Measurements from ENCODE around the gene ZNF311. TPM values are rescaled to one million over a fixed set of nuclear protein-coding genes. Genes with fewer than 3 reads are reported as not detected.
A peak's percentile ranks its signal among the peaks of the same experiment; 100 is the strongest.
"Not testable (repeated sequence)": the region's sequence is repeated elsewhere in the genome, so short reads cannot be mapped to it uniquely, and the experiment has no call there.

Gene ZNF311
- polyA plus RNA-seq, 3 donors from 2014 or later = not detected

DNA sequence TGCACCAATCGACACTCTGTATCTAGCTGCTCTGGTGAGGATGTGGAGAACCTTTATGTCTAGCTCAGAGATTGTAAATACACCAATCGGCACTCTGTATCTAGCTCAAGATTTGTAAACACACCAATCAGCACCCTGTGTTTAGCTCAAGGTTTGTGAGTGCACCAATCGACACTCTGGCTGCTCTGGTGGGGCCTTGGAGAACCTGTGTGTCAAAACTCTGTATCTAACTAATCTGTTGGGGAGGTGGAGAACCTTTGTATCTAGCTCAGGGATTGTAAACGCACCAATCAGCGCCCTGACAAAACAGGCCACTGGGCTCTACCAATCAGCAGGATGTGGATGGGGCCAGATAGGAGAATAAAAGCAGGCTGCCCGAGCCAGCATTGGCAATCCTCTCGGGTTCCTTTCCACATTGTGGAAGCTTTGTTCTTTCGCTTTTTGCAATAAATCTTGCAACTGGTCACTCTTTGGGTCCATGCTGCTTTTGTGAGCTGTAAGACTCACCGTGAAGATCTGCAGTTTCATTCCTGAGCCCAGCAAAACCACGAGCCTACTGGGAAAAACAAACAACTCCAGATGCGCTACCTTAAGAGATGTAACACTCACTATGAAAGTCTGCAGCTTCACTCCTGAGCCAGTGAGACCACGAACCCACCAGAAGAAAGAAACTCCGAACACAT lies 46.4 kb downstream of the ZNF311 start:
- not testable (repeated sequence) for H3K36me3 Mint-ChIP-seq, H3K4me3 Mint-ChIP-seq

DNA sequence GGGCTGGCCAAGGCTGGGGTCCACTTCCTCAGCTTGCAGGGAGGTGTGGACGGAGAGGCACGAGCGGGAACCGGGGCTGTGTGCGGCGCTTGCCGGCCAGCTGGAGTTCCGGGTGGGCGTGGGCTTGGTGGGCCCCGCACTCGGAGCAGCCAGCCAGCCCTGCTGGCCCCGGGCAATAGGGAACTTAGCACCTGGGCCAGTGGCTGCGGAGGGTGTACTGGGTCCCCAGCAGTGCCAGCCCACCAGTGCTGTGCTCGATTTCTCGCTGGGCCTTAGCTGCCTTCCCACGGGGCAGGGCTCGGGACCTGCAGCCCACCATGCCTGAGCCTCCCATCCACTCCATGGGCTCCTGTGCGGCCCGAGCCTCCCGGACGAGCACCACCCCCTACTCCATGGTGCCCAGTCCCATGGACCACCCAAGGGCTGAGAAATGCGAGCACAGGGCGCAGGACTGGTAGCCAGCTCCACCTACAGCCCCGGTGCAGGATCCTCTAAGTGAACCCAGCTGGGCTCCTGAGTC lies 47.3 kb downstream of the ZNF311 start:
- H3K9me3 Mint-ChIP-seq, H3K27ac Mint-ChIP-seq, H3K36me3 Mint-ChIP-seq, DNase-seq, H3K4me3 Mint-ChIP-seq: not testable (repeated sequence)
- peaks cover 4 to 42% (median 14%) of the 10 kb centered on the region in 3 donors for H3K27me3 Mint-ChIP-seq (ENCODE audit: low read depth in 3 of 3)
- H3K4me1 Mint-ChIP-seq = peaks cover 15 to 24% of the 10 kb centered on the region in 2 donors

More for the DNA sequence above, 46.4 kb downstream of the ZNF311 start:
- H3K27ac Mint-ChIP-seq, H3K9me3 Mint-ChIP-seq, DNase-seq: not testable (repeated sequence)
- Mint-ChIP-seq H3K27me3 (ENCODE audit: low read depth in 3 of 3) (peaks cover 1 to 37% (median 13%) of the 10 kb centered on the region in 3 donors), H3K4me1 (peaks cover 10 to 18% of the 10 kb centered on the region in 2 donors)

DNA sequence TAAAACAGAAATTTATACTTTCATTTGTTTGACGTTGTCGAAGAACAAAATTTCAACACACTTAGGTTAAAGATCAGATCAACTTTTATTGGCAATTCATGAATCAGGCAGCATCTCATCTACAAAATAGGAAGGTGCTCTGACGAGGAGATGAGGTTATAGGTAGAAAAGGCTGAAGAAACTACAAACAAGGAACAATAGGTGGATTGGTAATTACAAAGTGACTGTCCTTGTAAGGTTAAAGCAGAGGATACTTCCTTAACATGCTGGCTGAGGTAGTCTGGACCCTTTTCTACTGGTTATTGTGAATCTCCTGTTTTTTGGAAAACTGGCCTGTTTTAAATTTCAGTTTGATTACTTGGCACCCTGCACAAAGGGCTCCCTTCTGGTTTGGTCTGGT lies 48.8 kb downstream of the ZNF311 start:
- Mint-ChIP-seq H3K27me3 (ENCODE audit: low read depth in 3 of 3) (peaks cover 4 to 38% (median 17%) of the 10 kb centered on the region in 3 donors), H3K27ac (no peak overlapping the region), H3K4me3 (no peak overlapping the region), H3K36me3 (no peaks in the 10 kb centered on the region), H3K9me3 (peaks cover 0 to 5% (median 0%) of the 10 kb centered on the region in 6 donors), H3K4me1 (peaks cover 15 to 24% of the 10 kb centered on the region in 2 donors)
- DNase-seq = no peak

DNA sequence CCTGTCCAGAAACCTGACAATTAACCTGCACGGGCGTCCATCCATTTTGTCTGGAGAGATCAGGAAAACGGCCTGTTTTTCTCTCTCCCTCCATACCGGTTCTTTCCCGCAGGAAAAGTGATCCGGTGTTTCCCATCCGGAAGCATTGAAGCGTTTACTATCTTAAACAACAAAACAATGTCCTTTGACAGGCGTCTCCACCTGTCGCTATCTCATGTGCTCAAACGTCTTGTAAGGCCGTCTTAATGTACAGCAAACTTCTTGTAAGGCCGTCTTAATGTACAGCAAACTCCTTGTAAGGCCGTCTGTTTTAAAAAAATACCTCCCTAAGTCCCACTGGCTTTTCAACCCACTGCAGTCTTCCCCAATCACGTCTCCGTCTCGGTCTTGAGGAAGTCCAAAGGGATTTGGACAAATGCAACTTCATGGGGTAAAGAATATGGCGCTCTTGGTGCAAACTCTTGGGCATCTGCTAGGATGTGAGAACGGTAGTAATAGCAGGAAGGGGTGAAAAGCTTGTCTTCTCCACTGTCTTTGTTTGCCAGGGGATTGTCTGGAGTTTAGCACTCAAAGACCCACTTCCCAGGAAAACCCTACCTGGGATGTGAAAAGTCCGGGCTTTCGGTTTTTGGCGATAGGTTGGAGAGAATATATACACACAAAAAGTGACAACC lies 51.4 kb downstream of the ZNF311 start:
- DNase-seq = no peak
- peaks cover 15 to 24% of the 10 kb centered on the region in 2 donors for H3K4me1 Mint-ChIP-seq

DNA sequence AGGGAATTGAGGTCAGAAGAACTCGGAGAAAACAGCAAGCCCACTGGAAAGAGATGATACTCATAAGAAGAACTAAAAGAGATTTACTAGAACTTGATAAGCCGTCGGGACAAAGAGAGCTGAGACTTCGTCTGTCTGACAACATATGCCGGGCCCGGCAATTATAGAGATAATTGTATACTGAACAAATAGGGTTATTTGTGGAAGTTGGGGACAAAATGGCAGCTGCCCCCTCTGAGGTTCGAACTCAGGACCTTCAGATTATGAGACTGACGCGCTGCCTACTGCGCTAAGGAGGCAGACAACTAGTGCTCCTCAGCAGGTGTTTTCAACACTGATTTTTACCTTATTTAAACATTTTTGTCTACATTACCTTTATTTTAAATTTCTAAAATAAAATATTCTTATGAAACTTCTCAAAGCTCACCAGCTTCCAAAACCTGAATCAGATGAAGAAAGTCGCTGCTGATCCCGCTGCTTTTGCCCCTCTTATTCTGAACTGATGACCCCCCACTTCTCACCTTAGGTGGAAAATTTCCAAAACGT lies 52.0 kb downstream of the ZNF311 start:
- Mint-ChIP-seq H3K4me1 (peaks cover 15 to 24% of the 10 kb centered on the region in 2 donors), H3K27ac (no peak overlapping the region), H3K27me3 (ENCODE audit: low read depth in 3 of 3) (peaks cover 9 to 30% (median 17%) of the 10 kb centered on the region in 3 donors), H3K36me3 (no peaks in the 10 kb centered on the region), H3K4me3 (peak overlapping the region; percentile 33 to 64 (median 59)), H3K9me3 (peaks cover 0 to 4% (median 0%) of the 10 kb centered on the region in 6 donors)
- DNase-seq = peak; percentile 25 to 50 (median 37)

More for the DNA sequence above, 51.4 kb downstream of the ZNF311 start:
- Mint-ChIP-seq H3K36me3 (no peaks in the 10 kb centered on the region), H3K9me3 (peaks cover 0 to 4% (median 0%) of the 10 kb centered on the region in 6 donors), H3K27me3 (ENCODE audit: low read depth in 3 of 3) (peaks cover 9 to 33% (median 17%) of the 10 kb centered on the region in 3 donors), H3K4me3 (peak overlapping the region; percentile 33 to 64 (median 59)), H3K27ac (peak overlapping the region in 1 of 6 donors; percentile 17)

DNA sequence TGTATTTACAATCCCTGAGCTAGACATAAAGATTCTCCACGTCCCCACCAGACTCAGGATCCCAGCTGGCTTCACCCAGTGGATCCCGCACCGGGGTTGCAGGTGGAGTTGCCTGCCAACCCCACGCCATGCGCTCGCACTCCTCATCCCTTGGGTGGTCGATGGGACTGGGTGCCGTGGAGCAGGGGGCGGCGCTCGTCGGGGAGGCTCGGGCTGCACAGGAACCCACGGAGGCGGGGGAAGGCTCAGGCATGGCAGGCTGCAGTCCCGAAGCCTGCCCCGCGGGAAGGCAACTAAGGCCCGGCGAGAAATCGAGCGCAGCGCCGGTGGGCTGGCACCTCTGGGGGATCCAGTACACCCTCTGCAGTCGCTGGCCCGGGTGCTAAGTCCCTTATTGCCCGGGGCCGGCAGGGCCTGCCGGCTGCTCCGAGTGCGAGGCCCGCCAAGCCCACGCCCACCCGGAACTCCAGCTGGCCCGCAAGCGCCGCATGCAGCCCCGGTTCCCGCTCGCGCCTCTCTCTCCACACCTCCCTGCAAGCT lies 55.4 kb downstream of the ZNF311 start:
- not testable (repeated sequence) for H3K4me3 Mint-ChIP-seq, H3K27ac Mint-ChIP-seq, DNase-seq, H3K36me3 Mint-ChIP-seq, H3K9me3 Mint-ChIP-seq
- Mint-ChIP-seq H3K4me1 (peaks cover 12 to 17% of the 10 kb centered on the region in 2 donors), H3K27me3 (ENCODE audit: low read depth in 3 of 3) (peaks cover 7 to 20% (median 15%) of the 10 kb centered on the region in 3 donors)

DNA sequence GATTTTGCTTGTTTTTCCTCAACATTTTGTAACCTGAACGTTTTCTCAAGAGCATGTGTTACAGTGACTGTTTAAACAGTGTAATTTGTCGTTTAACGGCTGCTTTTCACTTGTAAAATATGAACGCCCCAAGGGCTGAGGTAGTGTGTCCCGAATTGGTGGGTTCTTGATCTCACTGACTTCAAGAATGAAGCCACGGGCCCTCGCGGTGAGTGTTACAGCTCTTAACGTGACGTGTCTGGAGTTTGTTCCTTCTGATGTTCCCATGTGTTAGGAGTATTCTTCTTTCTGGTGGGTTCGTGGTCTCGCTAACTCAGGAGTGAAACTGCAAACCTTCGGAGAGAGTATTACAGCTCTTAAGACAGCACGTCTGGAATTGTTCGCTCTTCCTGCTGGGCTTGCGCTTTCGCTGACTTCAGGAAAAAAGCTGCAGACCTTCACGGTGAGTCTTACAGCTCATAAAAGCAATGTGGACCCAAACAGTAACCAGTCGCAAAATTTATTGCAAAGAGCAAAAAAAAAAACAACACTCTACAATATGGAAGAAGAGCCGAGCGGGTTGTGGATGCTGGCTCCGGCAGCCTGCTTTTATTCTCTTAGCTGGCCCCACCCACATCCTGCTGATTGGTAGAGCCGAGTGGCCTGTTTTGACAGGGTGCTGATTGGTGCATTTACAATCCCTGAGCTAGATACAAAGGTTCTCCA lies 56.2 kb downstream of the ZNF311 start:
- no peak for DNase-seq
- Mint-ChIP-seq H3K36me3 (no peaks in the 10 kb centered on the region), H3K9me3 (peaks cover 0 to 2% (median 0%) of the 10 kb centered on the region in 6 donors), H3K4me1 (peaks cover 15 to 17% of the 10 kb centered on the region in 2 donors), H3K27ac (no peak overlapping the region), H3K4me3 (no peak overlapping the region), H3K27me3 (ENCODE audit: low read depth in 3 of 3) (peaks cover 15 to 23% (median 19%) of the 10 kb centered on the region in 3 donors)

DNA sequence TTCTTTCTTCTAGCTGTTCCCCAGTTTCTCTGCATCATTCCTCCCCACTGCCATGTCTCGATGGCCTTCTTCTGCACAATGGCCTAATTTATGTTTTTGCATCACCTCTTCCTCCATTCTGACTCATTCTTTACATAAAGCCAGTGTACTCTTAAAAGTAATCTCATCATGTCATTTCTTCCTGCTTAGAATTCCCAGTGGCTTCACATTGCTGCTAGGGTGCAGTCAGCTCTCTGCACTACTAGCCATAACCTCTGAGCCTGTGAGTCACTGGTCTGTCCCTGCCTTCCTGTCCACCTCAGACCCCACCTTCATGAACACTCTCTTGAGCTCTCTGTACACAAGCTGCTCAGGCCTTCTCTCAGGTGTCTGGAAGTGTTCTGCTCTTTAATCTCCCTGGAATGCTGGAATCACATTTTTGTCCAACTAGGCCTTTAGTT lies 57.3 kb downstream of the ZNF311 start:
- Mint-ChIP-seq H3K36me3 (no peaks in the 10 kb centered on the region), H3K4me3 (no peak overlapping the region), H3K9me3 (no peaks in the 10 kb centered on the region), H3K27me3 (ENCODE audit: low read depth in 3 of 3) (peaks cover 19 to 27% (median 23%) of the 10 kb centered on the region in 3 donors), H3K4me1 (peaks cover 19 to 20% of the 10 kb centered on the region in 2 donors), H3K27ac (no peak overlapping the region)
- no peak for DNase-seq

DNA sequence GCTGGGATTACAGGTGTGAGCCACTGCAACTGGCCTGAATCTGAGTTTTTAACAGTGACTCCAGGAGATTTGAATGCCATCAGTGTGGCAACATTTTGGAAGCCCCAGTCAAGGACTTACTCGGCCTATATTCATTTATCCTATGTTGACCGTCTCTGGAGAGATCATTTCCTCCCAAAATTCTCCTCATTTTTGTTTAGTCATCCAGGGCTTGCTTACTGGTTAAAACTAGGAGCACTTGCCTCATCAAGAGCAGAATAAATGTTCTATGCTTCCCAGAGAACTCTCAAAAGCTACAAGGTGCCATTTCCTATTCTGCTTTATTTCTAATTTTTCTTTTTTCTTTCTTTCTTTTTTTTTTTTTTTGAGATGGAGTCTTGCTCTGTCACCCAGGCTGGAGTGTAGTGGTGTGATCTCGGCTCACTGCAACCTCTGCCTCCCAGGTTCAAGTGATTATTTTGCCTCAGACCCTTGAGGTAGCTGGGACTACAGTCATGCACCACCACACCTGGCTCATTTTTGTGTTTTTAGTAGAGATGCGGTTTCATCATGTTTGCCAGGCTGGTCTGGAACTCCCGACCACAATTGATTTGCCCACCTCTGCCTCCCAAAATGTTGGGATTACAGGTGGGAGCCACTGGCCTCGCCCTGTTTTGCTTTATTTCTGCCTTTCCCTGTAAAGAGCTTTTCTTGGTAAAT lies 57.9 kb downstream of the ZNF311 start:
- H3K9me3 Mint-ChIP-seq = no peaks in the 10 kb centered on the region
- H3K36me3 Mint-ChIP-seq = no peaks in the 10 kb centered on the region
- peaks cover 25 to 26% of the 10 kb centered on the region in 2 donors for H3K4me1 Mint-ChIP-seq
- no peak for DNase-seq
- H3K27ac Mint-ChIP-seq = no peak overlapping the region
- peaks cover 19 to 31% (median 22%) of the 10 kb centered on the region in 3 donors for H3K27me3 Mint-ChIP-seq (ENCODE audit: low read depth in 3 of 3)
- H3K4me3 Mint-ChIP-seq = no peak overlapping the region

DNA sequence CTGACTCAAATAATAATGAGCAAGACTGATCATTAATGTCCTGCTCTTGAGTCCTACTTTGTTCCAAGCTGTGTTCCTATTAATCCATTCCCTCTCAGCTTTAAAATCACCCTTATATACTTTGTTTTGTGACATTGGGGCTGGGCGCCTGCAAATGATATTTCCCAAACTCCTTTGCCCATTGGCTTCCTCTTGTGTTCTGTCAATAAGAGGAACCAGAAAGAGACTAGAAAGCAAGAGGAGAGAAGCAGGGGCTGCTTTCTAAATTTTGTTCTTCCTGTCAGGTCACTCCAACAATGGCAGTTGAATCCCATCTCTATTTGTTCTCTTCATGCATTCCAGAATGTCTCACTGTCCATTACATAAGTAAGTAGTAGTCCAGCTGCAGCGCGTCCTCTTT lies 59.8 kb downstream of the ZNF311 start:
- peaks cover 28 to 42% (median 40%) of the 10 kb centered on the region in 3 donors for H3K27me3 Mint-ChIP-seq (ENCODE audit: low read depth in 3 of 3)
- no peak overlapping the region for H3K4me3 Mint-ChIP-seq
- peaks cover 43 to 45% of the 10 kb centered on the region in 2 donors for H3K4me1 Mint-ChIP-seq
- no peak for DNase-seq
- H3K36me3 Mint-ChIP-seq = no peaks in the 10 kb centered on the region
- H3K9me3 Mint-ChIP-seq = no peaks in the 10 kb centered on the region
- peak overlapping the region in 1 of 6 donors; percentile 11 for H3K27ac Mint-ChIP-seq

Measured in immature natural killer cell (primary cell).